T-helper 9 cell (primary cell): ENCODE measurements around the gene PRELID1.
"Not testable (repeated sequence)": the region's sequence is repeated elsewhere in the genome, so short reads cannot be mapped to it uniquely, and the experiment has no call there.

Experiments used
- DNase-seq: peaks from one replicate; pipeline ENCODE4 v3.0.0-alpha.2; 2020

PRELID1 gene

GRCh38 chr5:177300236-177300880 is 3.2 kb upstream of the PRELID1 start:
- DNase-seq: peak; percentile 36

GRCh38 chr5:177300951-177301350 is 2.6 kb upstream of the PRELID1 start:
- no peak for DNase-seq

- no peak for DNase-seq
These were observed 2.0 kb upstream of the PRELID1 start for GRCh38 chr5:177301503-177302165.

- DNase-seq: no peak
These were observed 1.1 kb upstream of the PRELID1 start for GRCh38 chr5:177302354-177303110.

- no peak for DNase-seq
These were observed 359 bp downstream of the PRELID1 start for GRCh38 chr5:177303925-177304391.

- DNase-seq: no peak
These were observed 957 bp downstream of the PRELID1 start for GRCh38 chr5:177304392-177305119.

- not testable (repeated sequence) for DNase-seq
These were observed 2.6 kb downstream of the PRELID1 start for GRCh38 chr5:177306103-177306640.

GRCh38 chr5:177306674-177307543 is 3.3 kb downstream of the PRELID1 start:
- DNase-seq: no peak

- no peak for DNase-seq
These were observed 4.2 kb downstream of the PRELID1 start for GRCh38 chr5:177307544-177308363.

GRCh38 chr5:177308740-177309139 is 5.1 kb downstream of the PRELID1 start:
- no peak for DNase-seq

- DNase-seq: peak; percentile 64
These were observed 6.0 kb downstream of the PRELID1 start for GRCh38 chr5:177309351-177310191.

- no peak for DNase-seq
These were observed 6.7 kb downstream of the PRELID1 start for GRCh38 chr5:177310332-177310731.

- no peak for DNase-seq
These were observed 7.3 kb downstream of the PRELID1 start for GRCh38 chr5:177310757-177311391.

GRCh38 chr5:177311392-177311722 is 7.8 kb downstream of the PRELID1 start:
- DNase-seq: no peak

- DNase-seq: peak; percentile 92
These were observed 8.4 kb downstream of the PRELID1 start, which contains the start of gene MXD3 for GRCh38 chr5:177311723-177312648. TSS of gene MXD3 (minus strand) at chr5:177311898. CDS start at chr5:177311830, 68 bp downstream.

GRCh38 chr5:177312649-177313181 is 9.1 kb downstream of the PRELID1 start:
- DNase-seq: no peak

GRCh38 chr5:177313561-177314259 is 10.1 kb downstream of the PRELID1 start:
- DNase-seq: no peak
